Measurements from ENCODE around the gene FOXP4. TPM values are rescaled to one million over a fixed set of nuclear protein-coding genes. Genes with fewer than 3 reads are reported as not detected.
A peak's percentile ranks its signal among the peaks of the same experiment; 100 is the strongest.

FOXP4 gene
- total RNA-seq, 1 donor from 2014 or later: 2.7 TPM

GRCh38 chr6:41589636-41590622 is 43.7 kb downstream of the FOXP4 start:
- Histone ChIP-seq H3K27me3 (no peaks in the 10 kb centered on the region), H2AFZ (replicated peaks) (no peak overlapping the region), H3K27ac (no peak overlapping the region), H3K4me3 (no peak overlapping the region), H4K20me1 (ENCODE audit: low read depth) (peaks cover 52% of the 10 kb centered on the region), H3K79me2 (ENCODE audit: low read depth) (no peaks in the 10 kb centered on the region), H3K9ac (no peak overlapping the region), H3K4me1 (peaks cover 34% of the 10 kb centered on the region), H3K9me3 (ENCODE audit: low read depth) (no peaks in the 10 kb centered on the region), H3K36me3 (no peaks in the 10 kb centered on the region), H3F3A (ENCODE audit: low read depth) (peaks cover 13% of the 10 kb centered on the region), H3K4me2 (no peak overlapping the region)
- H3K4me3 Mint-ChIP-seq: no peak overlapping the region
- no peak for DNase-seq (ENCODE audit: low spot score)
- no peak overlapping the region for H3K27ac Mint-ChIP-seq
- TF ChIP-seq CTCF (IDR thresholded peaks at IDR 0.05) (no peak), EZH2 (IDR thresholded peaks at IDR 0.05) (no peak), EZH2phosphoT487 (IDR thresholded peaks at IDR 0.05) (no peak)
- H3K36me3 Mint-ChIP-seq: peaks cover 31% of the 10 kb centered on the region
- H3K4me1 Mint-ChIP-seq: peaks cover 50% of the 10 kb centered on the region
- H3K9me3 Mint-ChIP-seq: no peaks in the 10 kb centered on the region
- peaks cover 10% of the 10 kb centered on the region for H3K27me3 Mint-ChIP-seq (ENCODE audit: insufficient read depth, low read depth)

- Histone ChIP-seq H3K27me3 (no peaks in the 10 kb centered on the region), H3K4me3 (no peak overlapping the region), H3K36me3 (no peaks in the 10 kb centered on the region), H2AFZ (replicated peaks) (no peak overlapping the region), H4K20me1 (ENCODE audit: low read depth) (peaks cover 42% of the 10 kb centered on the region), H3K4me2 (no peak overlapping the region), H3K9me3 (ENCODE audit: low read depth) (no peaks in the 10 kb centered on the region), H3K9ac (no peak overlapping the region), H3K4me1 (peaks cover 26% of the 10 kb centered on the region), H3F3A (ENCODE audit: low read depth) (peaks cover 13% of the 10 kb centered on the region), H3K27ac (no peak overlapping the region), H3K79me2 (ENCODE audit: low read depth) (no peaks in the 10 kb centered on the region)
- Mint-ChIP-seq H3K27ac (no peak overlapping the region), H3K4me3 (no peak overlapping the region), H3K4me1 (peaks cover 40% of the 10 kb centered on the region), H3K36me3 (peaks cover 26% of the 10 kb centered on the region), H3K27me3 (ENCODE audit: insufficient read depth, low read depth) (peaks cover 8% of the 10 kb centered on the region), H3K9me3 (no peaks in the 10 kb centered on the region)
- TF ChIP-seq EZH2phosphoT487 (IDR thresholded peaks at IDR 0.05): no peak
- no peak for TF ChIP-seq EZH2 (IDR thresholded peaks at IDR 0.05)
- TF ChIP-seq CTCF (IDR thresholded peaks at IDR 0.05): no peak
- DNase-seq (ENCODE audit: low spot score): no peak
Observed at GRCh38 chr6:41591122-41591521, 44.9 kb downstream of the FOXP4 start.

DNA sequence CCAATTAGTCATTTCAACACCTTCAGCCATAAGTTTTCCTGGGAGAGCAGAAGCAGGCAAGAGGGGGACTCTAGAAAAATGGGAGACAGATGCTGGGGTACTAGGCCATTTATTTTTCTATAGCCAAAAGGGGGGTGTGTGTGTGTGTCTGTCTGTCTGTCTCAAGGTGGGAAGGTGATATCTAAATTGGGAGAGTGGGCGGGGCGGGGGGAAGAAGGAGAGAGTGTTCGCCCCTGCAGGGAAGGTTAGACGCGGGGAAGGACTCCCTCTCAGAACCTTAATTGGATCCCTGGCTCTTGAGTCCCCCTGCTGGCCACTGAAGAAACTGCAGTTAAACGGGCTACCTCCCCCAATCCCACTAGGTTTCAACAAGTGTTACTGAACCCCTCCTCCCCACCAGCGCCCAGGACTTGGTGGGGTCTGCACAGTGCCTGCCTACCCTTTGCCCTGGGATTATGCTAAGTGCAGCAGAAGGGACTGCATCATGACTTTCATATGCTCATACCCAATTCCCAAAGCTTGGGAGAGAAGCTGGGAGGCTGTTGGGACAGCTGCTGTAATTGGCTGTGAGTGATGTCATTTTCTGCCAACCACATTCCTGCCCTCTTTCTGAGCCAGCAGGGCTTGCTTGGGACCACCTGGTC is 45.8 kb downstream of the FOXP4 start:
- H3K27ac Mint-ChIP-seq: no peak overlapping the region
- peaks cover 13% of the 10 kb centered on the region for H3F3A ChIP-seq (ENCODE audit: low read depth)
- no peaks in the 10 kb centered on the region for H3K9me3 Mint-ChIP-seq
- H3K27me3 Mint-ChIP-seq (ENCODE audit: insufficient read depth, low read depth): peaks cover 6% of the 10 kb centered on the region
- no peaks in the 10 kb centered on the region for H3K9me3 ChIP-seq (ENCODE audit: low read depth)
- H3K4me1 ChIP-seq: peaks cover 18% of the 10 kb centered on the region
- H3K9ac ChIP-seq: no peak overlapping the region
- no peaks in the 10 kb centered on the region for H3K27me3 ChIP-seq
- H3K4me3 ChIP-seq: no peak overlapping the region
- H3K79me2 ChIP-seq (ENCODE audit: low read depth): no peaks in the 10 kb centered on the region
- TF ChIP-seq CTCF (IDR thresholded peaks at IDR 0.05) (peak; percentile 94), EZH2 (IDR thresholded peaks at IDR 0.05) (no peak)
- peak; percentile 69 for DNase-seq (ENCODE audit: low spot score)
- peaks cover 36% of the 10 kb centered on the region for H4K20me1 ChIP-seq (ENCODE audit: low read depth)
- no peak overlapping the region for H3K27ac ChIP-seq
- no peak overlapping the region for H3K4me3 Mint-ChIP-seq
- H3K36me3 Mint-ChIP-seq: peaks cover 31% of the 10 kb centered on the region
- H3K4me1 Mint-ChIP-seq: peaks cover 36% of the 10 kb centered on the region
- H2AFZ ChIP-seq (replicated peaks): no peak overlapping the region
- H3K36me3 ChIP-seq: no peaks in the 10 kb centered on the region
- no peak overlapping the region for H3K4me2 ChIP-seq

Measured in neural progenitor cell (in vitro differentiated cells).